ENCODE results near the gene DGKQ.

Gene DGKQ

DNA sequence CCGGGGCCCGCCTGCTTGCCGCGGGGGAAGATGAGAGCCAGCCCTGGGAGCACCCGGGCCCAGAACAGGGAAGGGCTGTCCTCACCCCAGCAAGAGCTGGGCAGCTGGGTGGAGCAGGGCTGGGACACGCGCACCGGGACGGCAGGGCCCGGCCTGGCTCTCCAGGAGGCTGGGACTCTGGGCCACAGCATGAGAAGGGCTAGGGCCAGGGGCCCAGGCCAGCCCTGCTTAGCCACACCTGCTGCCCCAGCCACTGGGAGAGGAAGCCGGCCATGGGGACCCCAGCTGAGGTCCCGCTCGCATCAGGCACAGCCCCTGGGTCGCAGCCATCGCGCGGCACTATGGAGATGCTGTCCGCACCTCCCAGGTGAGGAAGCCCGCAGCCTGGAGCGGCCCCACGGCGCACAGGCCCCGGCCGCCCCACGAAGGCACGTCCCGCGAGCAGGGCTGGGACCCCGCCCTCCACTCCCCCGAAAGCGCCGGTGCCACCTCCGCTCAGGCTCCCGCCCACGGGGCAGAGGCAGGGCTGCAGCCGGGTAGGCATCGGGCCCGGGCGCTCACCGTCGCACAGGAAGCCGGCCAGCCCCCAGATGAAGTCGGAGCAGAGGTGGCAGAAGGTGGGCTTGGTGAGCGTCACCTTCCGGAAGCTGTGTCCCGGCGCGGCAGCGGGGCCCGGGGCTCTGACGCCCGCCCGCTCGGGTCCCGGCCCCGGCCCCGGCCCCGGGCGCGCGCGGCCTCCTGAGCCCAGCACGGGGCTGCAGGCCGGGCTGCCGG, 531 bp downstream of the DGKQ start:
- no peak for DNase-seq

DNA sequence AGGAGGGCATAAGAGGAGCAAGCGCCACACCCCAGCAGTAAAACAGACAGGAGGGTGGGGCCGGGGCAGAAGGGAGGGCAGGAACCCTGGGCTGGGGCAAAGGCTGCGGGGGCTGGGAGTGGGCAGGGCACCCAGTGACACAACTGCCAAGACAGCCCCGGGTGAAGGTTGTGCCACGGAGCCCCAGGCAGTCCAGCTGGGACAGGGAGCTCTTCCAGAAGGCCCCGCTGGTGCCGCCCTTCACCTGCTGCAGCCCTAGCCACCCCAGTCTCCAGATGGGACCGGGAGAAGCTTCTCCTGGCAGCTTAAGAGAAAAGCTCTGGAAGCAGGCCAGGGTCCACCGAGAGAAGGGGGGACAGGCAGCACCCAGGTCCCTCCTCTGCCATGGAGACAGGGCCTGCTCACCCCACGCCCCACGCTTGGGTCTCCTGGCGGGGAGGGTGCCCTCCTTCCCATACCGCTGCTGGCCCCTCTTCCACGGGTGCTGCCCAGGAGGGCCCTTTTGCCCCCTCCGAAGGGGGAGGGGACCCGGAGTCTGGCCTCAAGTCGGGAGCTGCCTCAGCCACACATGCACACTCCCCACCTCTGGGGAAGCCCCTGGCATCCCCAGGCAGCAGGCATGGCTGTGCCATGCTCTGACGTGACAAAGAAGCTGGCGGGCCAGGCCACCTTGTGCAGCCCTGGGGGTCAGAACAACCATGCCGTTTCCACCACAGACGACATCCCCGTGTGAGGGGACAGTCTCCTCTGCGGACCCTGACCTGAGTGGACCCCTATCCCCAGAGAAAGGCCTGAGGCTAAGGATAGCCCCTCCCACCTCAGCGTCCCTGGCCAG, 1.5 kb downstream of the DGKQ start:
- DNase-seq: no peak

DNA sequence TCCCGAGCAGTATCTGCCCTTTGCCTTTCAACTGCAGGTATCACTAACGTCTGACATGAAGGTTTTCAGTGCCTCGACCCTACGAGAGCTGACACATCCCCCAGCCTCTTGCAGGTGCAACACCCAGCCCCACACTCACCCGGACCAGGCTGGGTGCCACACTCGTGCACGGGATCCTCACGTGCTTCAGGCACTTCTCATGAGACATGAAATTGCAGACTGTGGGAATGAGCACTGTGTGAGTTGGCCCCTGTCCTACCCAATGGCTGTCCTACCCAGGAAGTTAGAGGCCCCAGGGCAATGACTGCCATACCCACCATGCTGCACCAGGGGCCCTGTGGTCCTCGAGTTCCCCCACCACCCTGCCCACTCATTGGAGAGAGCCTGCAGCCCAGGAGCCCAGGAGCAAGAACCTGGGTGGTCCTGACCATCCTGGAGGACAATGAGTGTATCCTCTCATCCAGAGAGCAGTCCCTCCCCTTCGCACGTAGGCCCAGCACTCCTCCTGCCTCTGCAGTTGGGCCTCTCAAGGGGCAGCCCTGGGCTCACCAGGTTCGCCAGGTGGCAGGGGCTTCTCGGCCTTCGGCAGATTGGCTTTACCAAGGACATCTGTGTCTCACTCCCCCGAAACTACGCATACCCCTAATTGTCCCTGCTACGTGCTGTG, 2.4 kb downstream of the DGKQ start:
- no peak for DNase-seq

DNA sequence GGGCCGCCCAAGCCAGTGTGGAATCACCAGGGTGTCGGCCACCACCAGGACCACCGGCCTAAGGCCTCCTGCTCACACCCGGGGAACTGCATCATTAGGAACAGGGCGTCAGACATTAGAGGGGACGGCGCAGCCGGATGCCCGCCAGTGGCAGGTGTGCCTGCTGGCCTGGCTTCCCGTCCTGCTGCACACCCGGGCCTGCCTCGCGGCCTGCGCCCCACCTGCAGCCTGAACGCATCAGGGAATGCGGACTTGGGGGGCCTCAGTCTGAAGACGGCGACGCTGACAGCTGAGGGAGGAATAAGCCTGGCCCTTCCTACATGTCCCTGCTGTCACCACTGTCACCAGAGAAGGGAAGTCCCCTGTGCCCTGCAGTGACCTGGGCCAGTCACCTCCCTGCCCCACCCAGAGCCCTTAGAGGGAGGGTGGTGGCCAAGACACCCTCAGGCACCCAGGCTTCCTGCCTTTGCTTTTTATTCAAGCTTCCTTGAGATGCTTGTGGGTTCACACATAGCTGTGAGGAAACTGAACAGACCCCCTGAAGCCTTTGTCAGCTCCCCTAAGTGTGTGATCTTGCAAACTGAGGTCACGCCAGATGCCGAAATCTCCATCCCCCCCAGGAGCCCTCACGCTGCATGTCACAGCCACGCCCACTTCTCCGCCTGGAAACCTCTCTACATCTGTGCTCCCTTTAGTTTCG, 3.2 kb downstream of the DGKQ start:
- no peak for DNase-seq

DNA sequence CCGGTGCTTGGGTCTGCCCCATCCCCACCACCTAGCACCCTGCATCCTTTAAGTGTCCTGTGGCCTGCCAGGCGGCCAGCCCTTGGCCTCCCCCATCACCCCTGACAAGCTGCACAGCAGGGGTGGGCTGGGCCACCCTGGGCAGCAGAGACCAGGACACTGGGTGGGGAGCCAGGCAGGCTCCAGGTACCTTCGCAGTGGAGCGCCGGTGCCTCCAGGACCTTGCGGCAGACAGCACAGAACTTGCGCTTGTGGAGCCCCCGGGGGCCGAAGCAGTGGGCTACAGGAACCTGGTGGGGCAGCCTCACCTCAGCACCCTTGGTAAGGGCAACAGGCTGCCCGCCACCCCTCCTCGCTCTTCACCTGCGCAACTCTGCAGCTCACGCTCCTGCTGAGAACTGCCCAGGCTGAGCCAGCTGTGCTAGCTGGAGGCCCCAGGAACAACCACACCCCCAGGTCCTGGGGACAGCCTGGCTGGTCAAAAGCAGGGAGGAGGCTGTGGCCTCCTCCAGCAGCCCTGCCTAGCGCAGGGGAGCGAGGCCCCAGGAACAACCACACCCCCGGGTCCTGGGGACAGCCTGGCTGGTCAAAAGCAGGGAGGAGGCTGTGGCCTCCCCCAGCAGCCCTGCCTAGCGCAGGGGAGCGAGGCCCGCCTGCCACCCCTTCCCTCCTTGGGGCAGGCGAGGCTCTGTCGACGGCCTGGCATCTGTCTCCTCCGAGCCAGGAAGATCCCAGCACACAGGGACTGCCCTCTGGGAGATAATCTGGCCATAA, 4.6 kb downstream of the DGKQ start:
- DNase-seq: no peak

DNA sequence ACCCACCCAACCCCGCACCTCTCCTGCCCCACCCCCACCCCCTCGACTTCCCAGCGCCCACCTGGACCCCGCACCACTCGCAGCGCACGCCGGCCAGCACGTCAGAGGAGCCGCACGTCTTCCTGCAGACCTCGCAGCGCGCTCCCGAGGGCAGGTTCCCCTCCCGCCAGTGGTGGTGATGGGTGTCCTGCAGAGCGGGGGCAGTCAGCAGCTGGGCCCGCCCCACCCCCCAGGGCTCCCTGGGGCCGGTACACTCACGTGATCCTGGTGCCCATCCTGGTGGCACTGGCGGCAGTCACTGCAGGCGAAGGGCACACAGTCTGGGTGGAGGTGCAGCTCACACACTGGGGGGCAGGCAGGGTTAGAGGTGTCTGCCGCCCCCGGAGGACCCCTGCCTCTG, 5.1 kb downstream of the DGKQ start:
- DNase-seq: no peak

DNA sequence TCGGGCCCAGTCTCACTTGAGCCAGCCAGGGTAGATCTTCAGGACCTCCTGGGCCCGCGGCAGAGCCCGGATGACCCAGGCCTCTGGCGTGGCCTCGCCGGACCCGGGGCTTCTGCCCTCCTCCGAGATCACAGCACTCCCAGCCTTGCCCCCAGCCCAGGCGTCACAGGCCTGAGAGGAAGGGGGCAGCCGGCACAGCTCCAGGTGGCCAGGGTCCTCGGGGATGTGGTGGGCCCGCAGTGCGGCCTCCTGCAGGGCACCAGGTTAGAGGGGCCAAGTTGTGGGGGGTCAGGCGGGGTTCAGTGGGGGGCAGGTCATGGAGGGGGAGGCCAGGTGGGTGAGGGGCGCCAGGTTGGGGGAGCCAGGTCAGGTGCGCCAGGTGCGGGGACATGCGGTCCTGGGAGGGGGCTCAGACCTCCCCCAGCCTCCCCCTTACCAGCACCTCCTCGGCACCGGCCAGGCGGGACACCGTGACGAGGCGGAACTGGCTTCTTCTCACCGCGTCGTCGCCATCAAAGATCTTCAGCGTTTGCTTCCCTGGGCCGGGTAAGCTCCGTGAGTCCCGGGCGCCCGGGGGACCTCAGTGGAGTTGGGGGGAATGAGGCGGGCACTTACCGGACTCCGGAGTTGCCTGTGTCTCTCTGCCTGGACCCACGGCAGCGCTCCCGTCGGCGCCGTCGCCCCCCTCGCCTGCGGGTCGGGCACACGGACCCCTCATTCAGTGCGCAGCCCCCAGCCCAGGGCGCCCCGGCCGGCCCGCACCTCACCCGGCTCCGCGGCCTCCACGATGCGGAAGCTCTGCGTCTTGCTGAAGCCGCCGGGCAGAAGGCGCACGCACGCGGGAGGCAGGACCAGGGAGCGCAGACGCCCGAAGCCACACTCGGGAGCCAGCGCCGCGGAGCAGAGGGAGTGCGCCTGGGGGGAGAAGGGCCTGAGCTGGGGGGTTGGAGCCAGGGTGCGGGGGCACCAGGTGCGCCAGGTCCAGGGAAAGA, 6.0 kb downstream of the DGKQ start:
- DNase-seq: no peak

DNA sequence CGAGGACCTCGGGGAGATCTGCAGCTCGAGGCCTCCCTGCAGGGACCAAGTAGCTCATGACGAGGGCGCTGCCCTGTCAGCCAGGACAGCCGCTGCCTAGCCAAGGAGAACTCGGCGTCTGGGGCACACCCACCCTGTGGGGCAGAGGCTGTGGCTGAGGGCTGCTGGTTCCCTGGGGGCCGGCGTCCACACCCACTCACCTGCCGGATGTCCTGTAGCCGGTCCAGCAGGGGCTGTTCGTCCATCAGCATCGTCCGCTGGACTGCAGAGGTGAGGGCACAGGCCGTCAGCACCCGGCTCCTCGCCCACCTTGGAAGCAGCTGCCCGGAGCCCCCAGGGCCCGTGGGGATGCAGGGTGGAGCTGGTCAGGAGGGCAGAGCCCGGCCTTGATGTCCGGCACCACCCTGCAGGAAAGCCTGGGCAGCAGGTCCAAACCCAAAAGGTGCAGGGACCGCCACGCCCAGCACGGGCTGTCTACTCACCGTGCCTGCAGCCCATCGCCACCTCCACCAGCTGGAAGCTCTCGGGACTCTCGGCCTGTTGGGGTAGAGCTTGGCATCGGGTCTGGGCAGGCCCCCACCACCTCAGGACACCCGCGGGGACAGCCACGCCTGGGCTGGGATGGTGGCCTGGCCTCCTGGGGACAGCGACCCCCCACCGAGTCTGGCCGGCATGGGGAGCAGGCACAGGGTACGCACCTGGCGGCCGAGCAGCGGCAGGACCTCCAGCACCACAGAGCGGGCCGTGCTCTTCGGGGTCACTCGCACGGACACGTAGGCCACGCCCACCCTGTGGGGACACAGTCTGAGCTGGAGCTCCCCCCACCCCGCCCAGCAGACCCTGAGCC, 6.9 kb downstream of the DGKQ start:
- no peak for DNase-seq

DNA sequence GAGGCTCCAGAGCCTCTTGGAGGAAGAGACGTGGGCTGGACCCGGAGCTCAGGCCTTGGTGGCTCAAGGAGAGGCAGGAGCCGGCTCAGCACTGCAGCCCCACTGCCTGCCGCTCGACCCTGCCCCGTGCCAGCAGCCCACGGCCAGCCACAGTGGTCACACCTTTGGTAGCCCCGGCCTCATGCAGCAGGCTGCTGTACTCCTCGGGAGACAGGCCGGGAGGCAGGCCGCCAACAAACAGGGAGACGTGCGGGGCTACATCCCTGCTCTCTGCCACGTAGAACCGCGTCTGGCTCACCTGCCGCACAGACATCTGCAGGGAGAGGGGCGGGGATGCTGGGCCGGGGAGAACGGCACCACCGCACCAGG, 7.6 kb downstream of the DGKQ start:
- DNase-seq: no peak

DNA sequence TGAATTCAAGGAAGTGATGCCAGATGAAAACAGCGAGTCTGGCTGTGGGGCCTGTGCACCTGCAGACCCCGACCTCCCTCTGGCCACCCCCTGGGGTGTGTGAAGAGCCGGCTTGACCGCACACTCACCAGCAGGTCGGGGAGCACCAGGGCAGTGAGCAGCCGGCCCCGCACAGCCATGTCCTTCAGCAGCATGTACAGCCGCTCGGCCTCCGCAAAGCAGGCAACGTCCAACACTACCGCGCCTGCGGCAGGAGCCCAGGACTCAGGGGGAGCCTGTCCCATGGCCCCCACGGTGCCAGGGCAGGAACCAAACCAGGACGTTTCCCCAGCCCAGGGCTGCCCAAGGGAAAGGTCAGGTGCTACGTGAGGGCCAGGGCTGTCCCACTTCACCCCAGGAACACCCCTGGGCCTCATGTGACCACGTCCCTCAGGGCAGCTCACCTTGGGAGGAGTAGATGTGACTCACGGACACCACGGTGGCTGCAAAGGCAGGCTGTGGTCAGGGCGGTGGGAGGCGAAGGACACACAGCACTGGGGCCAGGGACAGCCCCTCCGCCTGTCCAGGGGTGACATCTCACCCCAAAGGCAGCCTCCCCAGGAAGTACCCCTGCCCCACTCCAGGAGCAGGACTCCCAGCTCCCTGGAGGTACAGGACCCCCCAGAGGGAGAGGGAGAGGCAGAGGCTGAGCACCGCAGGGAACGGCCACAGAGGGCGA, 8.2 kb downstream of the DGKQ start:
- no peak for DNase-seq

DNA sequence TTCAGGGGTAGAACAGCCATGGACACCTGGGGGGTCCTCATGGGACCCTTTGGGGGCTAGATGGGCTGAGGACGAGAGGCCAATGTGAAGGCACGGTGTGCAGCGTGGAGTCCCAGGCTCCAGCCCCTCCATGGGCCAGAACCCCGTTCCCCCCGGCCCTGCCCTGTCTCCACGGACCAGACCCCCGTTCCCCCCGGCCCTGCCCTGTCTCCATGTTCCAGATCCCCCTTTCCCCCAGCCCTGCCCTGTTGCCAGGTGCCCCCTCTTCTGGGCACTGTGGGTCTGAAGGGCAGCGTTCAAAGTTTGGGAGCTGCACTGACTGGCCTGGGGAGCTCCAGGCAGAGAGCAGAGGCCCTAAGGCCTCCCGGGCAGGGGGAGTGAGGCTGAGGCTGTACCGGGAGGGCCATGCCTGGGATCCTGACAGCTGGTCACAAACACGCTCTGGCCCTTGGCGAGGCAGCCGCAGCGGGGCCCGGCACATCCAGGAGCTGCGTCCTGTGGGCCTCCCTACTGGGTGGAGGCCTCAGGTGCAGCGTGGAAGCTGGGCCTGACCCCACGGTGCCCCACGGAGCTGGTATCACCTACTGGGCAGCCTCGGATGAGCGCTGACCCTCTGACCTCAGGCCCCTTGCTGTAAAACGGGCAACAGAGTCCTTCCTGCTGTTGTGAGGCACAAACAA, 8.9 kb downstream of the DGKQ start:
- no peak for DNase-seq

DNA sequence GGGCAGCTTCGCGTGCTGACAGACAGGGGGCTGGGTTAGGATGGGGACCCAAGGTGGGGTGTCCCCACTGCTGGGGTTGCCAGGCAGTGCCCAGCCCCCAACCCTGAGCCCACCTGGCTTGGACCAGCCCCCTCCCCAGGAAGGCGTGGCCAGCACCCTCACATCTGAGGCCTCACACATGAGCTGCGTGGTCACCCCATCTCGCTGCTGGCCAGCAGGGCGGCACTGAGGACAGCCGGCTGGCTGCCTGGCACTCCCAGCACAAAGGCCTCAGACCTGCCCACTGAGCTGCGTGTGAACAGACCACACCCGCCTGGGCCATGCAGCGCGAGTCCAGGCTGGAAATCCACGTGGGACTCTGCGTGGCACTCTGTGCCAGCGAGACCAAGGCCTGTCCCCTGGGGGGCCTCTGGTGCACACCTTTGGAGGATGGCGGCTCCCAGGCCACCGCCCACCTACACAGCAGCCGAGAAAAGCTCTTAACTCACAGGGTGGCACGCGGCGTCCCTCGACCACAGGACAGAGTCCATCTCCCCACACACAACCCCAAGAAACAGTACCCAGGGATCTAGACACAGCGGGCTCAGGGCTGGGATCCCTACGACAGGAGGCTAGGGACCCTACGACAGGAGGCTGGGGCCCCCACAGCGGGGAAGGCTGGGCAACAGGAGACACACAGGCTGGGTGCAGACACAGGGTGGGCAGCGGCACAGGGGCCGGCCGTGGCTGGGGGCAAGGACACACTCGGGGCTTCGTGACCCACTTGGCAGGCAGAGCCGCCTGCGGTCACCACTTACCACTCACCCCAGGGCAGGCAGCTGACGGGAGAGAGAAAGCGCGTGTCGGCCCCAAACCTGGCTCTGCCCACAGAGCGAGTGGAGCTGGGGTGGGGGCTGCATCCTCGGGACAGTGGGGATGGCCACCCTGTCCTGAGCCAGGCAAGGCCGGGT, 9.8 kb downstream of the DGKQ start:
- DNase-seq: no peak

DNA sequence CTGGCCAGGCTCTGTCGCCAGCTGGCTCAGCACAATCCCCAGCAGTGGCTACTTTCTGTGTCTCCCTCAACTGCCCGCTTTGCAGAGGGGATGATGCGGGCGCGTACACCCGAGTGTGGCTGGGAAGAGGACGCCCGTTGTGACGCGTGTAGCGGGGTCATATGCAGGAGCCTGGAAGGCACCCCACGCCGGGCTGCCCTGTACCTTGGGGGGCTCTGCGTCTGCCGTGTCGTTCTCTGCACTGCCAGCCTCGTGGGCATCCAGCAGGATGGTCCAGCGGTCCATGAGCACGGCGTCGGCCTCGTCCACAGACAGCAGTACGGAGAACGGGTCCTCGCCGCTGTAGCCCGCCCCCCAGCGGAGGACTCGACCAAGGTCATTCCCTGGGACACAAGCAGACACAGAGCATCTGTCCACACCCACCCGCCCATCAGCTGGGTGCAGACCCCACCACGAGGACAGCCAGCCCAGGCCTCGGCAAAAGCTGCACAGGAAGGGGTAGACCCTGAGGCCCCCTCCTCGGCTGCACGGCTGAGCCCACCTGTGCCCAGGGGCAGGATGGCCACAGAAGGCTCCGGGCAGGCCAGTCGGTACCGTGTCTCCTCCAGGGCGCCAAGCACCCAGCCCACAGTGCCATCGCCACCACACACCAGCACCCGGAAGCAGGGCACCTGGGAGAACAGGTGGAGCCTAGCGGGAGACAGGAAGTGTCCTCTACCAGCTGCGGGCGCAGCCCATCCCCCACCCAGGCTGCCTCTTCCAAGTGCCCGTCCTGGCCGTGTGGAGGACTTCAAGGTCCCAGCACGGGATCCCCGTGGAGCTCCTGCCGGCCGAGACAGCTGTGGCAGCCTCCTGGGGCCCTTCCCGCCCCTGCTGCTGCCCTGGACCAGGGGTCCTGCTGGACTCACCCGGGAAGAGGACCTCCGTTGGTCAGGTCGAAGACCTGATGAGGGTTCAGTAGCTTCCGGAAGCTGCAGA, 10.8 kb downstream of the DGKQ start:
- no peak for DNase-seq

DNA sequence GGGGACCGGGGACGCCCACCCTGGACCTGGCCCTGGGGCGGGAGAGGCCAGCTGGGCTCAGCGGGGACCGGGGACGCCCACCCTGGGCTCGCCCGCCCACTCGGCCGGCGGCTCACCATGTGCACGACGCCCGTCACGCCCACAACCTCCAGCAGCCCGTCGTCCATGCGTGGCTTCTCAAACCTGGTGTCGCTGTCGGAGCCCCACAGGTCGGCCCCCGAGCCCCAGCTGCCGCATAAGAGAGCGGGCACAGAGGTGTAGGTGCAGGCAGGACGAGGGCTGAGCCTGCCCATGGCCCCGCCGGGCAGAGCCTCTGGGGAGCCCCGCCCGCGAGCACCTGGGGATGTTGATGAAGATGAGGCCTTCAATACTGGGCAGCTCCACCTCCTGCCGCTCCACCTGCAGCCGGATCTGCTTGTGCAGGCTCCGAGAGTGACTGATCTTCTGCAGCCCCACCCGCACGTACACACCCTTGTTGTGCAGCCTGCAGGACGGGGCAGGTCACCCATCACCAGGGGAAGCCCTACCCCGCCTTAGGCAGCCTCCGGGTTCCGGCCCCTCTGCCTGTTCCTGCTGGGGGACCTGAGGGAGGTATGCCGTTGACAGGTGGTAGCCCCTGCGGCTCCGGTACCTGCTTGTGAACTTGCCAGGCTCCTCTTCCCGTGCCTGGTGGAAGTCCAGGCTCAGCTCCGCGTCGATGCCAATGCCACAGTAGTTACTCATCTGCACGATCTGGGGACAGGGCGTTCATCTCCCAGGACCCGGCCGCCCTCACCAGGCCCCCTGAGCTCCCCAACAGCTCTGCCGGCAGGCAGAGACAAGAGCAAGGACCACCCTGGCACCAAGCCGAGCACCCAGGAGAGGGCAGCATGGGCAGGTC, 11.8 kb downstream of the DGKQ start:
- DNase-seq: no peak

DNA sequence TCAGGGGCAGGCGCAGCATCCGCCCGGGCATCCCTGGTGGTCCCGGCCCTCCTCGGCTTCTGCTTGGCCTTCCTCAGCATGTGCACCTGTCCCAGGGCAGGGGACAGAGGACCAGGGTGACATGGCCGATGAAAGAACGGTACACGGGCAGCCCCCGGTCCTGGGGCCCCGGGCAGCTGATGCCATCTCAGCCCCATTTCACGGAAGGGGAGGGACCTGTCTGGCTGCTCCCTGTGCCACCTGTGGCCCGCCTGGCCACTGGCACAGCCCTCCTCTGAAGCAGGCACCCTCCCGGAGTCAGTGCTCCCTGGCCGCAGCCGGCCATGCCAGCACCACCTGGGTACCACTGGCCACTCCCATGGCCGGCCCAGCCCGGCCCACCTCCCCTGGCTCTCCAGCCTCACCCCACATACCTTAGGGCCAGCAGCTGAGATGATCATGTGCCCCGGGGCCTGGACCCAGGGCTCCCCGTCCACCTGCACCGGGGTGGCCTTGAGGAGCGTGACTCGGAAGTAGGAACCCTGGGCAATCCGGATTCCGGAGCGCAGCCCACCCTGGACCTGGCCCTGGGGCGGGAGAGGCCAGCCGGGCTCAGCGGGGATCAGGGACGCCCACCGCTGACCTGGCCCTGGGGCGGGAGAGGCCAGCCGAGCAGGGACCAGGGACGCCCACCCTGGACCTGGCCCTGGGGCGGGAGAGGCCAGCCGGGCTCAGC, 12.6 kb downstream of the DGKQ start:
- no peak for DNase-seq
